ENCODE results near the gene RHOH.

GRCh38 chr4:40245550-40245949, 48.7 kb downstream of the RHOH start:
- TF ChIP-seq CTCF (IDR thresholded peaks at IDR 0.05; ENCODE audit: low read depth, low read length, poor library complexity, severe bottlenecking) (no peak), EZH2phosphoT487 (IDR thresholded peaks at IDR 0.05; ENCODE audit: borderline replicate concordance, low read length) (no peak)

Data from DOHH2 (cell line).